ENCODE results near the gene CD38.
"Not testable (repeated sequence)": the region's sequence is repeated elsewhere in the genome, so short reads cannot be mapped to it uniquely, and the experiment has no call there.

Gene CD38

GRCh38 chr4:15799141-15799540 is 21.0 kb downstream of the CD38 start:
- DNase-seq (ENCODE audit: low spot score) = no peak

GRCh38 chr4:15799701-15800100 is 21.6 kb downstream of the CD38 start:
- no peak for DNase-seq (ENCODE audit: low spot score)

- not testable (repeated sequence) for DNase-seq (ENCODE audit: low spot score)
Observed at GRCh38 chr4:15802497-15802896, 24.4 kb downstream of the CD38 start.

- DNase-seq (ENCODE audit: low spot score) = peak; percentile 54
Observed at GRCh38 chr4:15805583-15806517, 27.7 kb downstream of the CD38 start.

- DNase-seq (ENCODE audit: low spot score) = no peak
Observed at GRCh38 chr4:15809058-15809457, 30.9 kb downstream of the CD38 start.

- no peak for DNase-seq (ENCODE audit: low spot score)
Observed at GRCh38 chr4:15809466-15809865, 31.3 kb downstream of the CD38 start.

- DNase-seq (ENCODE audit: low spot score) = no peak
Observed at GRCh38 chr4:15811703-15812337, 33.7 kb downstream of the CD38 start.

GRCh38 chr4:15832523-15833451 is 54.7 kb downstream of the CD38 start:
- no peak for DNase-seq (ENCODE audit: low spot score)

- no peak for DNase-seq (ENCODE audit: low spot score)
Observed at GRCh38 chr4:15833801-15834200, 55.7 kb downstream of the CD38 start.

- no peak for DNase-seq (ENCODE audit: low spot score)
Observed at GRCh38 chr4:15836362-15836761, 58.2 kb downstream of the CD38 start.

GRCh38 chr4:15837591-15837990 is 59.5 kb downstream of the CD38 start:
- no peak for DNase-seq (ENCODE audit: low spot score)

GRCh38 chr4:15841194-15841730 is 63.1 kb downstream of the CD38 start:
- not testable (repeated sequence) for DNase-seq (ENCODE audit: low spot score)

- DNase-seq (ENCODE audit: low spot score) = no peak
Observed at GRCh38 chr4:15847746-15848145, 69.6 kb downstream of the CD38 start.

- DNase-seq (ENCODE audit: low spot score) = no peak
Observed at GRCh38 chr4:15848191-15848842, 70.2 kb downstream of the CD38 start.

- no peak for DNase-seq (ENCODE audit: low spot score)
Observed at GRCh38 chr4:15851969-15852368, 73.8 kb downstream of the CD38 start.

- DNase-seq (ENCODE audit: low spot score) = no peak
Observed at GRCh38 chr4:15852524-15852923, 74.4 kb downstream of the CD38 start.

- no peak for DNase-seq (ENCODE audit: low spot score)
Observed at GRCh38 chr4:15853345-15853744, 75.2 kb downstream of the CD38 start.

- DNase-seq (ENCODE audit: low spot score) = no peak
Observed at GRCh38 chr4:15855804-15856475, 77.8 kb downstream of the CD38 start.

- DNase-seq (ENCODE audit: low spot score) = not testable (repeated sequence)
Observed at GRCh38 chr4:15861198-15861597, 83.1 kb downstream of the CD38 start.

- no peak for DNase-seq (ENCODE audit: low spot score)
Observed at GRCh38 chr4:15864651-15865566, 86.8 kb downstream of the CD38 start.
